ENCODE measurements around the gene LAMTOR1.
"Not testable (repeated sequence)": the region's sequence is repeated elsewhere in the genome, so short reads cannot be mapped to it uniquely, and the experiment has no call there.

LAMTOR1 gene

GRCh38 chr11:72102946-72103753 lies at the start of gene LAMTOR1:
LAMTOR1 (minus strand) TSS chr11:72103297; CDS start chr11:72103224, 73 bp downstream.
- peak; percentile 100 for DNase-seq

GRCh38 chr11:72150882-72151281 lies 47.8 kb upstream of the LAMTOR1 start:
- DNase-seq = no peak

GRCh38 chr11:72146625-72147024 lies 43.5 kb upstream of the LAMTOR1 start:
- DNase-seq = no peak

DNA sequence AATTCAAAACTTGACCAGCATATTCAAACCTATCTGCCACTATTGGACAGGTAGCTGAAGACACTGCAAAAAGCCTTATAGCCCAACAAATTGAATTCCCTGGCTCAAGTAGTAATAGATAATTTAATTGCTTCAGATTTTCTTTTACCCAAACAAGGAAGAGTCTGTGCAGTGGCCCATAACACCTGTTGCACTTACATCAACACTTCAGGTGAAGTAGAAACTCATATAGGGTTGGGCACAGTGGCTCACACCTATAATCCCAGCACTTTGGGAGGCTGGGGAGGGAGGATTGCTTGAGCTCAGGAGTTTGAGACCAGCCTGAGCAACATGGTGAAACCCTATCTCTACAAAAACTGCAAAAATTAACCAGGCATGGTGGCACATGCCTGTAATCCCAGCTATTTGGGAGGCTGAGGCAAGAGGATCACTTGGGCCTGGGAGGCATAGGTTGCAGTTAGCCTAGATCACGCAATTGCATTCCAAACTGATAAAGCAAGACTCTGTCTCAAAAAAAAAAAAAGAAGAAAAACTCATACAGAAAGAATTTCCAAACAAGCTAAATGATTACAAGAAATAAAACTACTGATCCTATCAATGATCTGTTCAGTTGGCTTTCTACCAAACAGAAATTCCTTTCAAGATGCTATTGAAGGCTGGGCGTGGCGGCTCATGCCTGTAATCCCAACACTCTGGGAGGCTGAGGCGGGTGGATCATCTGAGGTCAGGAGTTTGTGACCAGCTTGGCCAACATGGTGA lies 41.9 kb upstream of the LAMTOR1 start:
- peak; percentile 18 for DNase-seq

DNA sequence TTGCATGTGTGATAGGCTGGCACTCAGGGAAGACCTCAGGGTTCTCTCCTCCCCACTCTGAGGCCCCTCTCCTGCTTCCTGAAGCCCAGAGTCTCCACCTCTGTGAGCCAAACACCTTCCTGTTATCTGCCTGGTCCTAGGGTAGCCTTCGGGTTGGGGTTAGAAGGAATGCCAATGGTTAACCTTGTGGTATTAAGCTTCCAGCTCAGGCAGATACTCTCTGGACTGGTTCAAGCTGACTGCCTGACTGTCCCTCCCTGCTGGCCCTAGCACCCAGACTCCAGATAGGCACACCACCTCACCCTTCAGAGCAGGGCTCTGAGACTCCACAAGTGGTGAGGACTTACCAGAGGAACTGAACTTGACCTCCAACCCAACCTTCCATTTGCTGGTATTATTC lies 39.4 kb upstream of the LAMTOR1 start:
- DNase-seq = not testable (repeated sequence)

DNA sequence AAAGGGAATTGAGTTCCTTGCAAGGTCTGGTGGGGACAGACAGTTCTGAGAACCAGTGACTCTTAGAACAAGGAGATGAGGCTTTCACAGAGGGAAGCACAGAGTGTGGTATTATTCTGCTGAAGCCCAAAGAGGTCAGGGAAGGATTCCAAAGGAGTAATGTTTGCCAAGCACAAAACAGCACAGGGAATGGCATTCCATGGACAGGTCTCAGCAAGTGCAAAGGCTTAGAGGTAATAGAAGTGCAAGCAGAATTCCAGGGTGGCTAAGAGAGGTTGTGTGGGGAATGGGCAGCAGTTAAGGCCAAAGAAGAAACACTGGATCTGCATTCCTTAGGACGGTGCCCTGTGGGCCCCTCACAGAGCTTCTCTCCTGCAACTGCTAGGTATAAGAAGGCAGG lies 39.0 kb upstream of the LAMTOR1 start:
- not testable (repeated sequence) for DNase-seq

- no peak for DNase-seq
Observed at GRCh38 chr11:72141066-72141465, 38.0 kb upstream of the LAMTOR1 start.

DNA sequence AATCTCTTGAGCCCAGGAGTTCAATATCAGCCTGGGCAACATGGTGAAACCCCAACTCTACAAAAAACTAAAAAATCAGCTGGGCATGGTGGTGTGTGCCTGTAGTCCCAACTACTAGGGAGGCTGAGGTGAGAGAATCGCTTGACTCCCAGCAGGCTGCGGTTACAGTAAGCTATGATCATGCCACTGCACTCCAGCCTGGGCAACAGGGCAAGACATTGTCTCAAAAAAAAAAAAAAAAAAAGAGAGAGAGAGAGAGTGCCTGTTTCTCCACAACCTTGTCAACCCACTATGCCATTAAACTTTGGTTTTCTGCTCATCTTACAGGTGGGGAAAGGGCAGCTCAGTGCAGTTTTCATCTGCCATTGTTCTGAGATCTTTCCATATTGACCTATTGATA lies 37.6 kb upstream of the LAMTOR1 start:
- no peak for DNase-seq

DNA sequence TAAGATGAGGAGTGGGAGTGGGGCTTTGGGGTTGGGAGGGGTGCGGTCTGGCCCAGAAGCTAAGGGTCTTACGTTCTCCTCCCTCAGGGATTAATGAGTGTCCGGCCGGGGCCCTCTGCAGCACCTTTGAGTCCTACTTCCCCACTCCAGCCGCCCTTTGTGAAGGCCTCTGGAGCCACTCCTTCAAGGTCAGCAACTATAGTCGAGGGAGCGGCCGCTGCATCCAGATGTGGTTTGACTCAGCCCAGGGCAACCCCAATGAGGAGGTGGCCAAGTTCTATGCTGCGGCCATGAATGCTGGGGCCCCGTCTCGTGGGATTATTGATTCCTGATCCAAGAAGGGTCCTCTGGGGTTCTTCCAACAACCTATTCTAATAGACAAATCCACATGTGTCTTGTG lies 36.4 kb upstream of the LAMTOR1 start:
- no peak for DNase-seq

- DNase-seq = no peak
Observed at GRCh38 chr11:72138821-72139390, 35.8 kb upstream of the LAMTOR1 start.

GRCh38 chr11:72136684-72137262 lies 33.7 kb upstream of the LAMTOR1 start:
- DNase-seq = no peak

- DNase-seq = no peak
Observed at GRCh38 chr11:72135891-72136683, 33.0 kb upstream of the LAMTOR1 start.

GRCh38 chr11:72135473-72135872 lies 32.4 kb upstream of the LAMTOR1 start, which contains the start of gene FOLR3:
FOLR3 (plus strand) TSS chr11:72135725; CDS start chr11:72135953, 228 bp downstream.
- not testable (repeated sequence) for DNase-seq

DNA sequence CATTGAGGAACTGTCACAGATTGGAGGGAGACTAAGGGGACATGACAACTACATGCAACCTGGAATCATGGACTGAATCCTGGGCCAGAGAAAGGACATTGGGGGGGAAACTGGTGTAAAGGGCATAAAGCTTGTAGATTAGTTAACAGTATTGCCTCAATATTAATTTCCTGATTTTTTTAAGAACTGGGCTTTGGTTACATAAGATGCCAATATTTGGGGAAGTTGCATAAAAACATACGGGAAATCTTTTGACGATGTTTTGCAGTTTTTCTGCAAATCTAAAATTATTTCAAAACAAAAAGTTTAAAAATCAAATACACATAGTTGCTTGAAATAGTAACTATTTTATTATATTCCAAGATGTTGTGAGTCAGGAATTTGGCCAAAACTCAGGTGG lies 29.5 kb upstream of the LAMTOR1 start:
- DNase-seq = no peak

DNA sequence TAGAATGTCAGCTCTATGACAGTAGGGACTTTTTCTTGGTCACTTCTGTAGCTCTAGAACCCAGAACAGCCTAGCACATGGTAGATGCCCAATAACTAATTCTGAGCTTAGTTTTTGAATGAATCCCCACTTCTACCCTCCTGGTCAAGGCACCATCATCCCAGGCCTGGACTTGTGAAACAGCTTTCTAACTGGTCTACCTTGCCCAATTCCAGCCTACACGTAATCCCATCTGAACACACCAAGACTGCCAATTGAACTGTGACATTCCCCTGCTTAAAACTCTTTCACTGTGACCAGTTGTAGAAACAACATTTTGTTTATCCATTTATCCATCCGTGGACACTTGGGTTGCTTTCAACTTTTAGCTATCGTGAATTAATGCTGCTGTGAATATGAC lies 26.3 kb upstream of the LAMTOR1 start:
- DNase-seq = no peak

GRCh38 chr11:72127923-72128322 lies 24.8 kb upstream of the LAMTOR1 start:
- DNase-seq = no peak

DNA sequence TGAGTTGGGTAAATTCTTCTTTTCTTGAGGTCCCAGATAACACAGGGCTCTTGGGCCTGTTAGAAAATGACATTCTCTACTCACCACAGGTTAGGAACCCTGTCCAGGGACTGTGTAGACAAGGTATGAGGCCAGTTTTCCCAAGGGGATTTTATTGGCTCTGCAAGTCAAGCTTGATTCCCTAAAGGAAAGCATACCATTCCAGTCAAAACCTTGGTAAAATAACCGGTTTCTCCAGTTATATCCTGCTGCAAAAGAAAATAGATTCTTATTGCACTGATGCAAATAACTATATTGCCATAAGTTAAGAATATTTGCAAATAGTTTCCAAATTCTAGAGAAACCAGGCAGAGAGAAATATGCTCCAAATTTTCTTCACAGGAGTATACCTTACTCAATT lies 22.9 kb upstream of the LAMTOR1 start:
- no peak for DNase-seq

GRCh38 chr11:72124046-72124445 lies 20.9 kb upstream of the LAMTOR1 start:
- no peak for DNase-seq

DNA sequence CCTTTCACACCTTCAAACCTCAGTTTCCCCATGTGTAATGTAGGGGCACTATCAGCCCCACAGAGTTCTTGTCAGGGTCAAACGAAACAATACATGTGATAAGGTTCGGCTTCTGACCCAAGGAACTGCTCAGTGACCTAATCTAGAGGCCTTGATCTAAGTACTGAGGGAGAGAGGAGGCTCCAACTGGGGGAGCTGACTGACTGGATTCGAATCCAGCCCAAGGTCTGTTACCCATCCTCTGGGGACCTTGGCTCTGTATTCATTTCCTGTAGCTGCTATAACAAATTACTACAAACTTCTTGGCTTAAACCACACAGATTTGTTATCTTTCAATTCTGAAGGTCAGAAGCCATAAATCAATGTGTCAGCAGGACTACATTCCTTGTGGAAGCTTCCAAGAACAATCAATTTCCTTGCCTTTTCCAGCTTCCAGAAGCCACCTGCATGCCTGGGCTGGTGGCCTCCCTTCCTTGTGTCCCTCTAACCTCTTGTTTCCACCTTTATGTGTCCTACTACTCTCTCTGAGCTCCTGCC lies 20.1 kb upstream of the LAMTOR1 start:
- no peak for DNase-seq

GRCh38 chr11:72122607-72123006 lies 19.5 kb upstream of the LAMTOR1 start:
- no peak for DNase-seq

- DNase-seq = no peak
Observed at GRCh38 chr11:72120930-72121329, 17.8 kb upstream of the LAMTOR1 start.

GRCh38 chr11:72119198-72119597 lies 16.1 kb upstream of the LAMTOR1 start:
- DNase-seq = no peak
